Endothelial cell of umbilical vein (primary cell): ENCODE results near the gene DPYSL4. TPM values are rescaled to one million over a fixed set of nuclear protein-coding genes. Genes with fewer than 3 reads are reported as not detected.

ENCODE experiments used
- BruUV-seq: library from RNA; stranded (reverse); fragments of 400-500 nt; replicated peaks from 2 replicates; lab custom pipeline; 2021; lab: Mats Ljungman, UMichigan
- CTCF ChIA-PET: fragments of 300-600, 350-600 bp; sonication (Branson Sonifier 250); formaldehyde crosslinking; loops from one replicate; lab custom pipeline; 2021; ENCODE audit warnings: antibody characterized with exemption, inconsistent platforms; lab: Charles Lee
- POLR2A ChIA-PET: fragments of 300-600, 350-600 bp; sonication (Branson Sonifier 250); formaldehyde crosslinking; loops from one replicate; lab custom pipeline; 2021; ENCODE audit warnings: antibody characterized with exemption, inconsistent platforms; lab: Charles Lee
- DNase-seq: peaks from one replicate; pipeline ENCODE4 v3.0.0-alpha.2; 2011; ENCODE audit warnings: low read depth, low spot score
- FAIRE-seq: peaks from 2 replicates; lab custom pipeline; 2011; peaks lifted over from hg19 to GRCh38; lab: Jason Lieb, UNC
- H2AFZ ChIP-seq: 2 replicates; pipeline ENCODE4 v1.6.0; 2012; ENCODE audit warnings: low read depth, low read length, control low read depth, inconsistent platforms
- H3K27ac ChIP-seq: 2 replicates; pipeline ENCODE4 v1.5.1; 2011; ENCODE audit warnings: low read depth, mild to moderate bottlenecking, control low read depth, low read length, moderate library complexity; ENCODE audit not compliant: insufficient read depth
- H3K27me3 ChIP-seq, 2 experiments: 2 replicates each; pipeline versions ENCODE4 v1.6.0 to v1.6.1; 2011; ENCODE audit warnings: low read length in 2 of 2, mixed read lengths in 1 of 2; ENCODE audit not compliant: control insufficient read depth in 2 of 2, insufficient read depth in 2 of 2
- H3K36me3 ChIP-seq, 2 experiments: 2 replicates in 1 of 2; 3 replicates in 1 of 2; pipeline ENCODE4 v1.5.1; 2011; ENCODE audit warnings: low read length in 2 of 2, mild to moderate bottlenecking in 1 of 2, moderate library complexity in 1 of 2; ENCODE audit not compliant: control insufficient read depth in 2 of 2, insufficient read depth in 2 of 2; ENCODE audit errors: extremely low read depth in 1 of 2
- H3K4me1 ChIP-seq: 3 replicates; pipeline ENCODE4 v1.5.1; 2011; ENCODE audit warnings: mild to moderate bottlenecking, low read length; ENCODE audit not compliant: control insufficient read depth, insufficient read depth; ENCODE audit errors: extremely low read depth
- H3K4me2 ChIP-seq: 2 replicates; pipeline ENCODE4 v1.6.1; 2011; ENCODE audit warnings: low read length, control low read depth, mixed read lengths; ENCODE audit not compliant: insufficient read depth
- H3K4me3 ChIP-seq, 3 experiments: fragments of 200-600 bp in 1 of 3; sonication (generic), shearing (Covaris generic) in 1 of 3; replicated peaks in 1 of 3; 2 replicates each; pipeline ENCODE4 v1.5.1; 2011 to 2016; ENCODE audit warnings: control low read depth in 3 of 3, low read length in 3 of 3, mild to moderate bottlenecking in 2 of 3, inconsistent platforms in 1 of 3, low read depth in 1 of 3, moderate library complexity in 1 of 3; ENCODE audit not compliant: insufficient read depth in 1 of 3
- H3K79me2 ChIP-seq: 2 replicates; pipeline ENCODE4 v1.6.0; 2012; ENCODE audit warnings: low read length, inconsistent platforms; ENCODE audit not compliant: control insufficient read depth, insufficient read depth
- H3K9ac ChIP-seq: replicated peaks from 2 replicates; pipeline ENCODE3; 2011; ENCODE audit warnings: low read length, control low read depth; ENCODE audit not compliant: insufficient read depth; ENCODE audit errors: extremely low read depth
- H3K9me1 ChIP-seq: replicated peaks from 3 replicates; pipeline ENCODE4 v1.6.0; 2011; ENCODE audit warnings: mild to moderate bottlenecking, low read length; ENCODE audit not compliant: control insufficient read depth, insufficient read depth; ENCODE audit errors: extremely low read depth
- H3K9me3 ChIP-seq: replicated peaks from 2 replicates; pipeline ENCODE4 v1.5.1; 2012; ENCODE audit warnings: low read length, inconsistent platforms; ENCODE audit not compliant: control insufficient read depth, insufficient read depth
- H4K20me1 ChIP-seq: replicated peaks from 2 replicates; pipeline ENCODE3; 2011; ENCODE audit warnings: mild to moderate bottlenecking, low read length; ENCODE audit not compliant: control insufficient read depth, insufficient read depth; ENCODE audit errors: extremely low read depth
- CTCF ChIP-seq, 2 donors: IDR thresholded peaks; 1 replicate in 1 of 2; 2 replicates in 1 of 2; pipeline ENCODE4 v1.5.1; 2011; ENCODE audit warnings: low read length in 2 of 2, mild to moderate bottlenecking in 2 of 2, moderate library complexity in 2 of 2, control low read depth in 1 of 2, inconsistent platforms in 1 of 2, low read depth in 1 of 2; ENCODE audit not compliant: insufficient read depth in 1 of 2; ENCODE audit errors: extremely low read depth in 1 of 2
- EZH2 ChIP-seq: IDR thresholded peaks from 2 replicates; pipeline ENCODE4 v1.6.1; 2012; ENCODE audit warnings: borderline replicate concordance, low read depth, mild to moderate bottlenecking, moderate library complexity, low read length, inconsistent platforms; ENCODE audit not compliant: severe bottlenecking
- FOS ChIP-seq: IDR thresholded peaks from 2 replicates; pipeline ENCODE4 v1.6.1; 2011; ENCODE audit warnings: mild to moderate bottlenecking, low read length, moderate library complexity, borderline replicate concordance; ENCODE audit not compliant: insufficient read depth
- GATA2 ChIP-seq: IDR thresholded peaks from 2 replicates; pipeline ENCODE4 v1.7.0; 2011; ENCODE audit warnings: low read depth, mild to moderate bottlenecking, moderate library complexity, mixed read lengths, low read length; ENCODE audit not compliant: insufficient read length, insufficient read depth
- JUN ChIP-seq: IDR thresholded peaks from 2 replicates; pipeline ENCODE4 v1.6.1; 2011; ENCODE audit warnings: borderline replicate concordance, low read depth; ENCODE audit not compliant: insufficient read length, insufficient read depth
- MYC ChIP-seq: IDR thresholded peaks from one replicate; pipeline ENCODE4 v1.6.1; 2011; ENCODE audit warnings: mild to moderate bottlenecking, low read depth, low read length
- POLR2A ChIP-seq: IDR thresholded peaks from 2 replicates; pipeline ENCODE4 v1.6.1; 2012; ENCODE audit warnings: low read depth, mild to moderate bottlenecking, control low read depth, low read length
- POLR2AphosphoS5 ChIP-seq: IDR thresholded peaks from 2 replicates; pipeline ENCODE4 v1.6.1; 2012; ENCODE audit warnings: low read depth, mild to moderate bottlenecking, control low read depth, low read length, moderate library complexity; ENCODE audit not compliant: insufficient read depth
- dilution Hi-C: fragments of 300-500 bp; cut with MboI; formaldehyde crosslinking; loops from one replicate; pipeline ENCODE4 v1.15.0; 2019; ENCODE audit warnings: low sequenced_read_pairs; ENCODE audit not compliant: extremely low pct_ligation_motif_present
- intact Hi-C: fragments of 100-400 bp; cut with micrococcal nuclease; formaldehyde crosslinking; loops from one replicate; pipeline ENCODE4 v1.10.0; 2022
- polyA plus RNA-seq, 4 experiments: library from polyadenylated mRNA; depleted of rRNA in 3 of 4; stranded (reverse) in 3 of 4; unstranded in 1 of 4; fragments of >200 nt; gene quantifications; 2 replicates each; pipeline versions ENCODE4 v1.2.1 to v1.2.3, GENCODE V29; 2011 to 2012; ENCODE audit warnings: missing spikeins in 1 of 4
- total RNA-seq: library from RNA; stranded (reverse); gene quantifications from 2 replicates; pipeline ENCODE4 v1.2.3, GENCODE V29; 2021
- TF ChIP-seq, protein P1 (sequence below): IDR thresholded peaks from 2 replicates; pipeline ENCODE4 v1.6.1; 2011; ENCODE audit not compliant: insufficient read depth, insufficient read length

The DPYSL4 gene
- total and polyA plus RNA-seq, 2 donors (not counting 3 experiments of a cell fraction or from before 2014, with no cell fraction given) = 27.1 to 60.0 TPM

DNA sequence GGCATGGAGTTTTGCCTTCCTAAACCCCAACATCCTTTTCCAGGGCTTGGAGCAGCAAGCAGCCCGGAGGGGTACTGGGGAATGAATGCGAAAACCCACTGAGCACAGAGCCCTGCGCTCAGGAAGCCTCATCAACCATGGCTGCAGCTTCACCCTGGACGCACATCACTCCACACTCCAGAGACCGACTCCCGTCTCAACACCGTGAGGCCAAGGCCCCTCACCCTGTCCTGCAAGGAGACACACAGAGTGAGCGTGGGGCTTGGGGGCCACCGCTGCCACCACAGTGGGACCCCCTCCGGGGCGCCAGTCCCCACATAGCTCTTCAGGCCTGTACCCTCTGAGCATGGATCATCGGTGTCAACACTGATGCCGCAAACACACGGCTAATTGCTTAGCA is 41.9 kb downstream of the DPYSL4 start:
- H3K4me3 ChIP-seq = no peak overlapping the region
- BruUV-seq = no TSS peak
- intact Hi-C loops = no loop called here
- dilution Hi-C loops = no loop called here
- no peaks in the 10 kb centered on the region for H3K36me3 ChIP-seq
- TF ChIP-seq POLR2AphosphoS5 (no peak), GATA2 (no peak), MYC (no peak), EZH2 (no peak), FOS (no peak), CTCF (IDR thresholded peaks at IDR 0.05; ENCODE audit: extremely low read depth in 1 of 2, insufficient read depth in 1 of 2, low read depth in 1 of 2, low read length in 2 of 2) (no peak), POLR2A (no peak), JUN (no peak)
- TF ChIP-seq, protein P1, sequence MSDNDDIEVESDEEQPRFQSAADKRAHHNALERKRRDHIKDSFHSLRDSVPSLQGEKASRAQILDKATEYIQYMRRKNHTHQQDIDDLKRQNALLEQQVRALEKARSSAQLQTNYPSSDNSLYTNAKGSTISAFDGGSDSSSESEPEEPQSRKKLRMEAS = no peak
- H3K9me1 ChIP-seq = no peaks in the 10 kb centered on the region
- H3K9ac ChIP-seq = no peak overlapping the region
- no peaks in the 10 kb centered on the region for H3K27me3 ChIP-seq
- ChIA-PET POLR2A (no interaction called here), CTCF (no interaction called here)
- FAIRE-seq (no peak), DNase-seq (no peak)
- H3K27ac ChIP-seq = no peak overlapping the region
- H4K20me1 ChIP-seq = no peaks in the 10 kb centered on the region
- H3K79me2 ChIP-seq = no peaks in the 10 kb centered on the region
- no peak overlapping the region for H2AFZ ChIP-seq
- H3K4me2 ChIP-seq = no peak overlapping the region
- H3K4me1 ChIP-seq = no peaks in the 10 kb centered on the region
- no peaks in the 10 kb centered on the region for H3K9me3 ChIP-seq
